Measurements from ENCODE around the gene SYNDIG1L.
A peak's percentile ranks its signal among the peaks of the same experiment; 100 is the strongest.
"Not testable (repeated sequence)": the region's sequence is repeated elsewhere in the genome, so short reads cannot be mapped to it uniquely, and the experiment has no call there.

The SYNDIG1L gene

GRCh38 chr14:74402401-74403251 is 23.4 kb downstream of the SYNDIG1L start:
- DNase-seq (ENCODE audit: low read depth), result no peak

GRCh38 chr14:74401504-74402241 is 24.3 kb downstream of the SYNDIG1L start:
- DNase-seq (ENCODE audit: low read depth), result peak; percentile 46

GRCh38 chr14:74400919-74401503 is 25.0 kb downstream of the SYNDIG1L start:
- no peak for DNase-seq (ENCODE audit: low read depth)

GRCh38 chr14:74400031-74400685 is 25.9 kb downstream of the SYNDIG1L start:
- DNase-seq (ENCODE audit: low read depth), result no peak

- DNase-seq (ENCODE audit: low read depth), result no peak
Measured at GRCh38 chr14:74395094-74395493, 30.9 kb downstream of the SYNDIG1L start.

GRCh38 chr14:74394549-74394948 is 31.5 kb downstream of the SYNDIG1L start:
- no peak for DNase-seq (ENCODE audit: low read depth)

GRCh38 chr14:74392616-74393570 is 33.1 kb downstream of the SYNDIG1L start:
- no peak for DNase-seq (ENCODE audit: low read depth)

GRCh38 chr14:74391479-74391878 is 34.5 kb downstream of the SYNDIG1L start:
- DNase-seq (ENCODE audit: low read depth), result no peak

- DNase-seq (ENCODE audit: low read depth), result not testable (repeated sequence)
Measured at GRCh38 chr14:74390505-74390904, 35.5 kb downstream of the SYNDIG1L start.

- DNase-seq (ENCODE audit: low read depth), result no peak
Measured at GRCh38 chr14:74389980-74390379, 36.0 kb downstream of the SYNDIG1L start.

GRCh38 chr14:74382231-74382630 is 43.8 kb downstream of the SYNDIG1L start:
- DNase-seq (ENCODE audit: low read depth), result no peak

- DNase-seq (ENCODE audit: low read depth), result not testable (repeated sequence)
Measured at GRCh38 chr14:74381571-74381970, 44.4 kb downstream of the SYNDIG1L start.

GRCh38 chr14:74380845-74381244 is 45.2 kb downstream of the SYNDIG1L start:
- DNase-seq (ENCODE audit: low read depth), result no peak

- DNase-seq (ENCODE audit: low read depth), result no peak
Measured at GRCh38 chr14:74380172-74380571, 45.8 kb downstream of the SYNDIG1L start.

- DNase-seq (ENCODE audit: low read depth), result no peak
Measured at GRCh38 chr14:74377976-74378690, 47.9 kb downstream of the SYNDIG1L start.

GRCh38 chr14:74368441-74368840 is 57.6 kb downstream of the SYNDIG1L start:
- DNase-seq (ENCODE audit: low read depth), result no peak

- no peak for DNase-seq (ENCODE audit: low read depth)
Measured at GRCh38 chr14:74368026-74368425, 58.0 kb downstream of the SYNDIG1L start.

GRCh38 chr14:74364271-74364880 is 61.6 kb downstream of the SYNDIG1L start:
- no peak for DNase-seq (ENCODE audit: low read depth)

GRCh38 chr14:74362361-74362915 is 63.6 kb downstream of the SYNDIG1L start:
- peak; percentile 59 for DNase-seq (ENCODE audit: low read depth)

GRCh38 chr14:74360163-74360562 is 65.8 kb downstream of the SYNDIG1L start:
- no peak for DNase-seq (ENCODE audit: low read depth)

Measured in activated T-cell treated with anti-CD3 and anti-CD28 coated beads for 24 hours (primary cell).